ENCODE measurements around the gene MICAL2.

DNA sequence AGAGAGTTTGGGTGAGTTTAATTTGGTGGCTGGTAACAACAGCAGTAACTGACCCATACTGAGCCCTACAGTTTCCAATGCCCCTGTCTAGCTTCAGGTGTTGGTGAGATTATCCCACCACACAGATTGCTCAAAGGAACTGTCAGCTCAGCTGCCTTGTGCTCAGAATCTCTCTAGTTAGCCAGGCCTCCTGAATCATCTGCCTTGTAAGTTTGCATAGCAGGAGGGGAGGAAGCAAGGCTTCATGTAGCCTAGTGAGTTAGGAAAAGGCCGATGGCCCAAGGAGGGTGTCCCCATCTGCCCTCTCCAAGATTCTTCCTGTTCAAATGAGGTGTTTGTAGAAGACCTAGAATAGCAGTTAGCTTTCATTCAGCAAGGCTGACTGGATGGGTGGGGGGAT is 74.3 kb downstream of the MICAL2 start:
- TF ChIP-seq, protein P1, sequence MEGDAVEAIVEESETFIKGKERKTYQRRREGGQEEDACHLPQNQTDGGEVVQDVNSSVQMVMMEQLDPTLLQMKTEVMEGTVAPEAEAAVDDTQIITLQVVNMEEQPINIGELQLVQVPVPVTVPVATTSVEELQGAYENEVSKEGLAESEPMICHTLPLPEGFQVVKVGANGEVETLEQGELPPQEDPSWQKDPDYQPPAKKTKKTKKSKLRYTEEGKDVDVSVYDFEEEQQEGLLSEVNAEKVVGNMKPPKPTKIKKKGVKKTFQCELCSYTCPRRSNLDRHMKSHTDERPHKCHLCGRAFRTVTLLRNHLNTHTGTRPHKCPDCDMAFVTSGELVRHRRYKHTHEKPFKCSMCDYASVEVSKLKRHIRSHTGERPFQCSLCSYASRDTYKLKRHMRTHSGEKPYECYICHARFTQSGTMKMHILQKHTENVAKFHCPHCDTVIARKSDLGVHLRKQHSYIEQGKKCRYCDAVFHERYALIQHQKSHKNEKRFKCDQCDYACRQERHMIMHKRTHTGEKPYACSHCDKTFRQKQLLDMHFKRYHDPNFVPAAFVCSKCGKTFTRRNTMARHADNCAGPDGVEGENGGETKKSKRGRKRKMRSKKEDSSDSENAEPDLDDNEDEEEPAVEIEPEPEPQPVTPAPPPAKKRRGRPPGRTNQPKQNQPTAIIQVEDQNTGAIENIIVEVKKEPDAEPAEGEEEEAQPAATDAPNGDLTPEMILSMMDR (IDR thresholded peaks at IDR 0.05; ENCODE audit: low read depth, low read length), result no peak
- TF ChIP-seq EZH2phosphoT487 (IDR thresholded peaks at IDR 0.05; ENCODE audit: low read depth), result no peak
